Loucy (cell line): ENCODE data around the gene DMPK.

Experiments used
- CTCF ChIP-seq: fragments of 200-600 bp; sonication (generic); conservative IDR thresholded peaks from 2 replicates; pipeline ENCODE4 v1.5.1; 2014; ENCODE audit warnings: mild to moderate bottlenecking, antibody characterized with exemption, low read length
- EZH2phosphoT487 ChIP-seq: fragments of 200-600 bp; IDR thresholded peaks from 2 replicates; pipeline ENCODE4 v1.6.1; 2018; ENCODE audit warnings: antibody characterized with exemption, mild to moderate bottlenecking, moderate library complexity, borderline replicate concordance

GRCh38 chr19:45816236-45817009, 34.1 kb upstream of the DMPK start:
- no peak for TF ChIP-seq CTCF
- no peak for TF ChIP-seq EZH2phosphoT487
